Esophagus muscularis mucosa (tissue), 4 donors: ENCODE results near the gene MRPL58.

Source experiments
- CTCF ChIP-seq, 3 experiments: fragments of 200-600 bp in 2 of 3; fragments of 450-650 bp in 1 of 3; sonication (generic) in 2 of 3; IDR thresholded peaks; one replicate each; pipeline ENCODE4 v1.5.1; 2017 to 2019; ENCODE audit warnings: antibody characterized with exemption in 3 of 3, mild to moderate bottlenecking in 2 of 3, moderate library complexity in 1 of 3
- EP300 ChIP-seq: sonication (generic); formaldehyde crosslinking; IDR thresholded peaks from one replicate; pipeline ENCODE4 v1.6.1; 2017; ENCODE audit warnings: antibody characterized with exemption
- POLR2A ChIP-seq: fragments of 450-650 bp; IDR thresholded peaks from one replicate; pipeline ENCODE4 v1.6.1; 2017; ENCODE audit warnings: antibody characterized with exemption, moderate library complexity, mild to moderate bottlenecking, low read depth

DNA sequence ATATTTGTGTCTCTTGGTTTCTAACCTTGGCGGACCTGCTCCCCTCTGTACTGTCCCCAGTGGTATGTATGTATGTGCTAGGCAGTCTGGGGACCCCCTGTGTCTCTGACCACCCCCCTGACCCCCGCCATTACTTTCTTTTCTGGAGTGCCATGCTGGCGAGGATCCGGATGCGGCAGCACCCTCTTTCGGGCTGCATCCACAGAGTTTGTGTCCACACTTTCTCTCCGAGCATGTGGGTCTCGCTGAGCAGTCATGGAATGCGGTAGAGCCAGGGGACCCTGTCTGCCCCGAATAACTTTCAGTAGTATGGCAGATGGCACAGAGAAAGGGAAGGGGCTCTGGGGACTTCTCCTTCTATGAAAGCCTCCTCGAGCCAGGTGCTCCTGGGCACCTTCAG lies 51.6 kb downstream of the MRPL58 start:
- TF ChIP-seq CTCF (IDR thresholded peaks at IDR 0.05) (no peak), POLR2A (no peak), EP300 (no peak)
